NT2/D1 (cell line): Measurements from ENCODE around the gene EPHB2.

Experiments used
- SUZ12 ChIP-seq: IDR thresholded peaks from 2 replicates; pipeline ENCODE4 v1.6.1; 2011; ENCODE audit not compliant: insufficient read length, insufficient read depth; ENCODE audit errors: extremely low read depth
- YY1 ChIP-seq: IDR thresholded peaks from 2 replicates; pipeline ENCODE4 v1.6.1; 2011; ENCODE audit not compliant: insufficient read length, insufficient read depth
- ZNF274 ChIP-seq: IDR thresholded peaks from 2 replicates; pipeline ENCODE4 v1.6.1; 2011; ENCODE audit warnings: mild to moderate bottlenecking, low read depth, low read length

DNA sequence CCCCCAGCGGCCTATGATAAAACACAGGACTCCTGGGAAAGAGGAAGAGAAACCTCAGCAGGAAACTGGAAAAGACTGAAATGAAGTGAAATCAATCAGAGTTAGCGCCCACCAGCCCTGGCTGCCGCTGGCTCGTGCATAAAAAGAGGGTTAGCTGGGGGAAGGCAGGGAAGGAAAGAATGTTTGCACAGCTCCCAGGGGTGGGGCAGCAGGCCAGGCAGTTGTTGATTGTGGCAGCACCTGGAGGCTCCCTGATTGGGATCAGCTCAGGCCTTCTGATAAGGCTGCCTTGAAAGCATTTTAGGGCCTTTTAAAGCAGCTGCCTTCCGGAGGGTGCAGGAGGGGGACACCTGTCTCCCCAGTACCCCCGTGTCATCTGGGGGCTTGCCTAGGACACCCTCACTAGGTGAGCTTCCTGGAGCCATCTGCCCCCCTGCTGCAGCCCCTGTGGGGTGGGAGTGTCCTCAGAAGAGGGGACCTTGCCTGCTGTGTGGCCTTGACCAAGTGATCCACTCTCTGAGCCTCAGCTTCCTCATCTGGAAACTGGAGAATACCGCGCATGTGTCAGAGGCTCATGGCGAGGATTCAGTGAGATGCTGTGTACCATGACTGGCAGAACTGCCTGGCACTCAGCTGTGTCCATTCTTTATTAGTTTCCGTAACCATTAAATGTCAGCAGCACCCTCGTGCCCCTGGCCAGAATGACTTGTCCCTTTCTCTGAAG lies 6.6 kb downstream of the EPHB2 start:
- no peak for TF ChIP-seq YY1
- no peak for TF ChIP-seq ZNF274
- no peak for TF ChIP-seq SUZ12
